Right kidney (tissue), 9 donors: ENCODE measurements around the gene TXNDC9.
"Not testable (repeated sequence)": the region's sequence is repeated elsewhere in the genome, so short reads cannot be mapped to it uniquely, and the experiment has no call there.

Experiments used
- DNase-seq: peaks from one replicate; pipeline ENCODE4 v3.0.0-alpha.2; 2016
- long read RNA-seq, 8 donors: transcript quantifications; one replicate each; lab custom pipeline, GENCODE V29; 2026

Gene TXNDC9
- long read RNA-seq, donor 1, transcript TXNDC9-201 (5 exons, 1,637 nt) = major isoform, 24 of 39 reads
- long read RNA-seq, donor 1, transcript TXNDC9-202 (4 exons, 1,111 nt) = minor isoform, 8 of 39 reads
- long read RNA-seq, donor 1, partial matches to known transcripts = 6 of 39 reads
- long read RNA-seq, donor 1, other reads (novel, unspliced or antisense) = 0 of 39 reads
- long read RNA-seq, donor 2, transcript TXNDC9-202 (4 exons, 1,111 nt) = minor isoform, 6 of 188 reads
- long read RNA-seq, donor 2, transcript TXNDC9-201 (5 exons, 1,637 nt) = major isoform, 14 of 188 reads
- long read RNA-seq, donor 2, partial matches to known transcripts = 162 of 188 reads
- long read RNA-seq, donor 2, other reads (novel, unspliced or antisense) = 5 of 188 reads
- long read RNA-seq, donor 3, transcript TXNDC9-201 (5 exons, 1,637 nt) = major isoform, 10 of 245 reads
- long read RNA-seq, donor 3, partial matches to known transcripts = 231 of 245 reads
- long read RNA-seq, donor 3, other reads (novel, unspliced or antisense) = 0 of 245 reads
- long read RNA-seq, donor 4, transcript TXNDC9-201 (5 exons, 1,637 nt) = major isoform, 9 of 250 reads
- long read RNA-seq, donor 4, partial matches to known transcripts = 236 of 250 reads
- long read RNA-seq, donor 4, other reads (novel, unspliced or antisense) = 0 of 250 reads
- long read RNA-seq, donor 5, transcript TXNDC9-202 (4 exons, 1,111 nt) = minor isoform, 5 of 22 reads
- long read RNA-seq, donor 5, transcript TXNDC9-201 (5 exons, 1,637 nt) = major isoform, 17 of 22 reads
- long read RNA-seq, donor 5, partial matches to known transcripts = 0 of 22 reads
- long read RNA-seq, donor 5, other reads (novel, unspliced or antisense) = 0 of 22 reads
- long read RNA-seq, donor 6, transcript TXNDC9-201 (5 exons, 1,637 nt) = major isoform, 15 of 440 reads
- long read RNA-seq, donor 6, transcript TXNDC9-202 (4 exons, 1,111 nt) = minor isoform, 5 of 440 reads
- long read RNA-seq, donor 6, partial matches to known transcripts = 406 of 440 reads
- long read RNA-seq, donor 6, other reads (novel, unspliced or antisense) = 11 of 440 reads
- long read RNA-seq, donor 7, transcript TXNDC9-201 (5 exons, 1,637 nt) = major isoform, 22 of 760 reads
- long read RNA-seq, donor 7, partial matches to known transcripts = 732 of 760 reads
- long read RNA-seq, donor 7, other reads (novel, unspliced or antisense) = 0 of 760 reads
- long read RNA-seq, donor 8, transcript TXNDC9-202 (4 exons, 1,111 nt) = minor isoform, 8 of 481 reads
- long read RNA-seq, donor 8, transcript TXNDC9-201 (5 exons, 1,637 nt) = major isoform, 20 of 481 reads
- long read RNA-seq, donor 8, partial matches to known transcripts = 452 of 481 reads
- long read RNA-seq, donor 8, other reads (novel, unspliced or antisense) = 0 of 481 reads

- DNase-seq = peak; percentile 97
Measured at GRCh38 chr2:99335911-99336803, at the start of gene TXNDC9. TSS of gene TXNDC9 (minus strand) at chr2:99336333. CDS start at chr2:99333210, 3,123 bp downstream.

DNA sequence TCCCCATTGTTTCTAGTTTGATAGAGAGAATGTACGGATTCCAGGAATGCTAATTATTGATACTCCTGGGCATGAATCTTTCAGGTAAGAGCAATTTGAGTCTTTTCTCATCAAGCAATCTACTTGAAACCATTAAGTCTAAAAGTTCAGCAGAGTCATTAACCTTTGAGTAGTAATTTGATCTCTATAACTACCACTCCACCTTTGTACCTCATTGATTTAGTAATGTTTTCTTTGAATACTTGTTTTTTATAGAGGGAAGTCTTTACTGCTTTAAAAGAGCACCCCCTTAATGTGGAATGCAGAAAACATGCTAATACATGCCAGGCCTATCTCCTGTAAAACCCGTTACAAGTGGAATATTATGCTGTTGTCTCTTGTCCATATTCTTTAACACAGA, 46.0 kb upstream of the TXNDC9 start:
- DNase-seq = no peak

GRCh38 chr2:99380376-99381010, 44.4 kb upstream of the TXNDC9 start:
- no peak for DNase-seq

DNA sequence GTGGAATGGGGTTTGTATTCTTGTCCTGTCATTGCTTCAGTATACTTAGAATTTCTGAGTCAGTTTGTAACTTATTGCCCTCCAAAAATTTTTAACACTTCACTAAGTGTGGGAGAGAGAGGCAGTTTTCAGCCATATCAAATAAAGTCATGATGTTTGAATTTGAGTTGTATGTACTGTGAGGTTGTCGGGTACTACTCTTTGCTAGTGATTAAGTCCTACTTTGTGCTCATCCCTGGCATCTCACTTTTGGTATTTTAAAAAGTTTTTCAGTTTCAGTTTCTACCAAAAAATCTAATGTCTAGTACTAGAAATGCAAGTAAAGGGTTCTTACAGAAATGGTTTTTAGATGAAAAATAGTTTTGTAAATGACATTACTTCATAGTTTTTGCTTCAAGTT, 41.7 kb upstream of the TXNDC9 start:
- DNase-seq = no peak

- no peak for DNase-seq
Measured at GRCh38 chr2:99376254-99376864, 40.2 kb upstream of the TXNDC9 start.

DNA sequence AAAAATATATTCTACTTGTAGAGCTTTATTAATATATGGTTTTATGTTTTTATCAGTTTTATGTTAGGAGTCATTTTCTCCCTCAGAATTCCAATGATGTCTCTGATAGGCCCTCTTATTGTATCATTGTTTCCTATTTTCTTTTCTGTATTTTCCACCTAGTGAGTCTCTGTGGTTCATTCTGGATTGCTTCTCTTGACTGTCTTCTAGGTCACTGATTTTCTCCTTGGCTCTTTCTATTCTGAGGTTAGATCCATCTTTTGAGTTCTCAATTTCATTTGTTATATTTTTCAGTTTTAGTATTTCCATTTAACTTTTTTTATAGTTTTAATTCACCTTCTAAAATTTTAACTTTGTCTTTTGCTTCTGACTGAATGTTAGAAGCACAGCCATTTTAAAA, 38.6 kb upstream of the TXNDC9 start:
- no peak for DNase-seq

GRCh38 chr2:99373144-99373543, 37.0 kb upstream of the TXNDC9 start:
- DNase-seq = no peak

GRCh38 chr2:99368854-99369253, 32.7 kb upstream of the TXNDC9 start:
- not testable (repeated sequence) for DNase-seq

DNA sequence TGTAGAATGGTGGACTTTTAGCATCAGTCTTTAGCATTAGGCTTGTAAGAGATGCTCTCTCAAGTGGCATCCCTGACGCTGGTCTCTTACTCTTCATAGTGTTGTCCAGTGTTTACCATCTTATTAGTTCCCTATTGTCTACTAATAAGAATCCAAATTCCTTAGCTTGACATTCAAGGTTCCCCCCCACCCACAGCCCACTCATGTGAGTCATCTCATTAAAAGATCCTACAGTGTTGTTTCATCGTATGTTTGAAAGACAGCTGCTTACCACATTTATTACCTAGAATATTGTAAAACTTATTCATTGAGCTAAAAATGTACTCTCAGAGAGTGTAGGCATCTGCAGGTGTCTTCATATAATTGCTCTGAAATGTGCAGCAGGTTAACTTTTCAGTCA, 29.5 kb upstream of the TXNDC9 start:
- DNase-seq = no peak

- DNase-seq = no peak
Measured at GRCh38 chr2:99356853-99357252, 20.7 kb upstream of the TXNDC9 start.

DNA sequence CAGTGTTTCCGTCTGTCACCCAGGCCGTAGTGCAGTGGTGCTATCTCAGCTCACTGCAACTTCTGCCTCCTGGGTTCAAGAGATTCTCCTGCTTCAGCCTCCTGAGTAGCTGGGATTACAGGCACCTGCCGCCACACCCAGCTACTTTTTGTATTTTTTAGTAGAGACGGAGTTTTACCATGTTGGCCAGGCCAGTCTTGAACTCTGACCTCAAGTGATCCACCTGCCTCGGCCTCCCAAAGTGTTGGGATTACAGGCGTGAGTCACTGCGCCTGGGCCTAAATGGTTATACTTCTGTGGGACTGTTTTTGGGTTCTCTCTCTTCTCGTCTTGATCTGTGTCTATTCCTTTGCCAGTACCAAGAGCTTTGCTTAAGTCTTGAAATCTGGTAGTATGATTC, 18.7 kb upstream of the TXNDC9 start:
- DNase-seq = not testable (repeated sequence)

GRCh38 chr2:99354070-99354469, 17.9 kb upstream of the TXNDC9 start:
- no peak for DNase-seq

- no peak for DNase-seq
Measured at GRCh38 chr2:99350194-99350593, 14.1 kb upstream of the TXNDC9 start.

- no peak for DNase-seq
Measured at GRCh38 chr2:99348173-99348572, 12.0 kb upstream of the TXNDC9 start.

GRCh38 chr2:99346218-99346617, 10.1 kb upstream of the TXNDC9 start:
- DNase-seq = no peak

DNA sequence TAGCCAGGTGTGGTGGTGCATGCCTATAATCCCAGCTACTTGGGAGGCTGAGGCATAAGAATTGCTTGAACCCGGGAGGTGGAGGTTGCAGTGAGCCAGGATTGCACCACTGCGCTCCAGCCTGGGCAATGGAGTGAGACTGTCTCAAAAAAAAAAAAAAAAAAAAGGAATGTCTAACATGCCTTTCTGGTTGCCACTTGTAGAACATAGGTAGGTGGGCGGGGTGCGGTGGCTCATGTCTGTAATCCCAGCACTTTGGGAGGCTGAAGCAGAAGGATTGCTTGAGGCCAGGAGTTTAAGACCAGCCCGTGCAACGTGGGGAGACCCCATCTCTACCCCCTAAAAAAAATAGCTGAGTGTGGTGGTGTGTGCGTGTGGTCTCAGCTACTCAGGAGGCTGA, 9.3 kb upstream of the TXNDC9 start:
- not testable (repeated sequence) for DNase-seq

- no peak for DNase-seq
Measured at GRCh38 chr2:99342536-99342935, 6.4 kb upstream of the TXNDC9 start.

DNA sequence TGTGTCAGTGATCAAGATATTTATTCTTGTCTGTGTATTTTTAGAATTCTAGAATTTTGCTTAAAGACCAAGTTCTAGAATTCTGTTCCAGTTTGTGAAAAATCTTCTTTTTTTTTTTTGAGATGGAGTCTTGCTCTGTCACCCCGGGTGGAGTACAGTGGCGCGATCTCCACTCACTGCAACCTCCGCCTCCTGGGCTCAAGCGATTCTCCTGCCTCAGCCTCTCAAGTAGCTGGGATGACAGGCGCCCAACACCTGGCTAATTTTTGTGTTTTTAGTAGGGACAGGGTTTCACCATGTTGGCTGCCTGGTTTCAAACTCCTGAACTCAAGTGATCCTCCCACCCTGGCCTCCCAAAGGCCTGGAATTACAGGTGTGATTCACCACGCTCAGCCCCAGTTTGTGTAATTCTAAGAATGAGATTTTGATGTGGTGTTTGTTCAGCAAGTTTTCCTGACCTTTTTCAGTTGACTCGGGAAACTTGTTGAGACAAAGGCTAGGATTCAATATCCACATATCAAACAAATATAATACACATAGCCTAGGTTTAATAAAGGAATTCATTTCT, 4.6 kb upstream of the TXNDC9 start:
- DNase-seq = no peak

DNA sequence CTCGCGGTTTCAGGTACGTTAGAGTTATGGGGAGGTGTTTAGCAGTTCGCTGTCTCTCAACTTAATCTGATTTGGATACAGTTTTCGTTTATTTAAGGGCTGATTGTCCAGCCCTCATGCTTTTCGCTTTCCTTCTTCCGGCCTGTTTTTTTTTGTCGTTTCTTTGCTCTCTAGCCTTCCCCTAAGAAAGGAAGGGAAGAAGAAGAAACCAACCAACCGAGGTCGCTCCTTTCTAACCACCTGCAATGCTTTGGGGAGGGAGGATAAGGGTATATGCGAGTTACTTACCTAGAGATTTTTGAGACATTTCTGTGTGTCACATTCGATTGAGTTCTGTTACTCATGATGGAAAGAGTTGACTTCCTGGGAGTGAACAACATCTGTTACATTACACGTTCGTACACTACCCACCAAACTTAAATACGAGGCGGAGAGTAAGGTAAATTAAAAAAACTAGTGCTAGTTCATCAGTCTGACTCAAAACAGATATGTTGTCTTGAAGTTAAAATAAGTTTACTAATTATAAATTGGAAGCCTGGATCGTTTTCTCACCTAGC, 2.0 kb upstream of the TXNDC9 start:
- DNase-seq = no peak
